MM.1S (cell line): ENCODE data around the gene MUC4.

Source experiments
- EZH2 ChIP-seq: fragments of 300-600 bp; sonication (generic); optimal IDR thresholded peaks from 2 replicates; pipeline ENCODE3; 2017; ENCODE audit warnings: low read depth, mild to moderate bottlenecking, antibody characterized with exemption, low read length, mixed read lengths
- TF ChIP-seq, protein P1 (sequence below): fragments of 300-600 bp; sonication (generic); IDR thresholded peaks from 2 replicates; pipeline ENCODE4 v1.5.1; 2016; ENCODE audit warnings: antibody characterized with exemption, low read length, mixed read lengths

DNA sequence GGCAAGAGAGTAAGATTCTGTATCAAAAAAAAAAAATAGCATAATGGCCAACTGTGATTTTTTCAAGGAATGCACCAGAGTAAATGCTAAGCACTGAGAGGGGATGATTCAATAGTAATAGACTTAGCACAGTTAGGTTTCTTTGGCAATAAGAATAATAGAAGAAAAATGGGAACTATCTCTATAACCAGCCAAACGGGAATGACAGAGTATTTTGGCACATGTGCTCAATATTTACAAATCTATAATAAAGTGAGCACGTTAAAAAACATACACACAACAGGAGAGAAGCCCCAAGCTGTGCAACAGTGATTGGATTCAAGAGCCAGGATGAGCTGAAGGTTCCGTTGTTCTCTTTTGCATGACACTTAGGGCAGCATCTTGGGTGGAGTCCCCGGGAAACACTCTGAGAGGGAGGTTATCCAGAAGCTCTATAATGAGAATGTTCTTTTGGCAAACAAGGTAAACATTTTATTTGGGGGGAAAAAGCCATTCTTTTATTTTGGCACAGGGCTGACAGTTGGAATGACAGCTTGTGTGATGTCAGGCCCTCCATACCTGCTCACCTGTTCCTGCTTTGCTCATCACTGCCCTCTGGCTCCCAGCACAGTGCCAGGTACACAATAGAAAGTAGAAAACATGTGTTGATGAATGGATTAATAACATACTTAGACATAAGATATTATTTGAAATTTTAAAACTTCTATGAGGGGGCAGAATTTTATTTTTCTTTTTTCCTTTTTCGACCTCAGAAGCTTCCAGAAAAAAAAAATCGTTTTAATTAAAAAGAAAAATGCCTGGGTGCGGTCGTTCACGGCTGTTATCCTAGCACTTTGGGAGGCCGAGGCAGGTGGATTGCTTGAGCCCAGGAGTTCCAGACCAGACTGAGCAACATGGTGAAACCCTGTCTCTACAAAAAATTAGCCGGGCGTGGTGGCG, 44.0 kb upstream of the MUC4 start:
- TF ChIP-seq, protein P1, sequence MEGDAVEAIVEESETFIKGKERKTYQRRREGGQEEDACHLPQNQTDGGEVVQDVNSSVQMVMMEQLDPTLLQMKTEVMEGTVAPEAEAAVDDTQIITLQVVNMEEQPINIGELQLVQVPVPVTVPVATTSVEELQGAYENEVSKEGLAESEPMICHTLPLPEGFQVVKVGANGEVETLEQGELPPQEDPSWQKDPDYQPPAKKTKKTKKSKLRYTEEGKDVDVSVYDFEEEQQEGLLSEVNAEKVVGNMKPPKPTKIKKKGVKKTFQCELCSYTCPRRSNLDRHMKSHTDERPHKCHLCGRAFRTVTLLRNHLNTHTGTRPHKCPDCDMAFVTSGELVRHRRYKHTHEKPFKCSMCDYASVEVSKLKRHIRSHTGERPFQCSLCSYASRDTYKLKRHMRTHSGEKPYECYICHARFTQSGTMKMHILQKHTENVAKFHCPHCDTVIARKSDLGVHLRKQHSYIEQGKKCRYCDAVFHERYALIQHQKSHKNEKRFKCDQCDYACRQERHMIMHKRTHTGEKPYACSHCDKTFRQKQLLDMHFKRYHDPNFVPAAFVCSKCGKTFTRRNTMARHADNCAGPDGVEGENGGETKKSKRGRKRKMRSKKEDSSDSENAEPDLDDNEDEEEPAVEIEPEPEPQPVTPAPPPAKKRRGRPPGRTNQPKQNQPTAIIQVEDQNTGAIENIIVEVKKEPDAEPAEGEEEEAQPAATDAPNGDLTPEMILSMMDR, result peak; percentile 47
- no peak for TF ChIP-seq EZH2
